Activated B cell treated with CpG ODN at 0.5 μM for 24 hours (primary cell): ENCODE measurements around the gene RFX7. TPM values are rescaled to one million over a fixed set of nuclear protein-coding genes. Genes with fewer than 3 reads are reported as not detected.

ENCODE experiments used
- ATAC-seq: fragments of 200-7000 bp; cut with Tn5 transposase; one replicate; pipeline ENCODE4 v1.10.0; 2021; ENCODE audit warnings: low read depth, mild to moderate bottlenecking, moderate library complexity
- CTCF ChIA-PET: fragments of 350-600 bp; sonication (Branson Sonifier 250); formaldehyde crosslinking; loops from one replicate; lab custom pipeline; 2021; ENCODE audit warnings: antibody characterized with exemption; lab: Charles Lee
- POLR2A ChIA-PET: fragments of 350-600 bp; sonication (Branson Sonifier 250); formaldehyde crosslinking; loops from one replicate; lab custom pipeline; 2021; ENCODE audit warnings: antibody characterized with exemption; lab: Charles Lee
- DNase-seq: peaks from one replicate; pipeline ENCODE4 v3.0.0; 2022
- H3K27ac Mint-ChIP-seq: one replicate; pipeline ENCODE4 v1.8.0; 2020; ENCODE audit warnings: mixed read lengths
- H3K27me3 Mint-ChIP-seq: one replicate; pipeline ENCODE4 v1.8.0; 2021; ENCODE audit warnings: mixed read lengths
- H3K36me3 Mint-ChIP-seq: one replicate; pipeline ENCODE4 v1.8.0; 2021; ENCODE audit warnings: low read depth, mixed read lengths
- H3K4me1 Mint-ChIP-seq: one replicate; pipeline ENCODE4 v1.8.0; 2021; ENCODE audit warnings: mixed read lengths
- H3K4me3 Mint-ChIP-seq: one replicate; pipeline ENCODE4 v1.8.0; 2020; ENCODE audit warnings: mild to moderate bottlenecking, mixed read lengths
- H3K9me3 Mint-ChIP-seq: one replicate; pipeline ENCODE4 v1.8.0; 2020; ENCODE audit warnings: mixed read lengths
- CTCF ChIP-seq: fragments of 200-600 bp; IDR thresholded peaks from one replicate; pipeline ENCODE4 v1.8.0; 2022; ENCODE audit warnings: antibody characterized with exemption, mild to moderate bottlenecking
- intact Hi-C: fragments of 100-400 bp; cut with micrococcal nuclease; formaldehyde crosslinking; loops from one replicate; pipeline ENCODE4 v1.15.1; 2024
- total RNA-seq: library from RNA; stranded (reverse); gene quantifications from 2 replicates; pipeline ENCODE4 v1.2.3, GENCODE V29; 2022

The RFX7 gene
- total RNA-seq, 1 donor from 2014 or later = 27.8 TPM

- ChIA-PET POLR2A (no interaction called here), CTCF (no interaction called here)
- Mint-ChIP-seq H3K9me3 (peaks cover 6% of the 10 kb centered on the region), H3K36me3 (no peaks in the 10 kb centered on the region), H3K4me3 (no peak overlapping the region), H3K27ac (no peak overlapping the region), H3K4me1 (peaks cover 12% of the 10 kb centered on the region), H3K27me3 (peaks cover 11% of the 10 kb centered on the region)
- no peak for DNase-seq
- no peak for TF ChIP-seq CTCF
- ATAC-seq = no peak
- intact Hi-C loops = no loop called here
Observed at GRCh38 chr15:56042031-56042430, 201.6 kb downstream of the RFX7 start.

- intact Hi-C loops = no loop called here
- ATAC-seq = no peak
- H3K9me3 Mint-ChIP-seq = peaks cover 6% of the 10 kb centered on the region
- H3K4me1 Mint-ChIP-seq = peaks cover 12% of the 10 kb centered on the region
- ChIA-PET CTCF (no interaction called here), POLR2A (no interaction called here)
- H3K27ac Mint-ChIP-seq = no peak overlapping the region
- no peaks in the 10 kb centered on the region for H3K36me3 Mint-ChIP-seq
- peaks cover 10% of the 10 kb centered on the region for H3K27me3 Mint-ChIP-seq
- no peak overlapping the region for H3K4me3 Mint-ChIP-seq
- DNase-seq = no peak
- no peak for TF ChIP-seq CTCF
Observed at GRCh38 chr15:56040081-56041035, 203.3 kb downstream of the RFX7 start.

- TF ChIP-seq CTCF = no peak
- Mint-ChIP-seq H3K9me3 (peaks cover 4% of the 10 kb centered on the region), H3K4me3 (no peak overlapping the region), H3K27me3 (peaks cover 10% of the 10 kb centered on the region), H3K36me3 (no peaks in the 10 kb centered on the region), H3K27ac (no peak overlapping the region), H3K4me1 (peaks cover 12% of the 10 kb centered on the region)
- DNase-seq = no peak
- ATAC-seq = no peak
- intact Hi-C loops = no loop called here
- ChIA-PET CTCF (no interaction called here), POLR2A (no interaction called here)
Observed at GRCh38 chr15:56038707-56039106, 205.0 kb downstream of the RFX7 start.

- peaks cover 10% of the 10 kb centered on the region for H3K27me3 Mint-ChIP-seq
- no peak overlapping the region for H3K4me3 Mint-ChIP-seq
- no peaks in the 10 kb centered on the region for H3K9me3 Mint-ChIP-seq
- peaks cover 8% of the 10 kb centered on the region for H3K4me1 Mint-ChIP-seq
- ChIA-PET POLR2A (no interaction called here), CTCF (no interaction called here)
- H3K27ac Mint-ChIP-seq = no peak overlapping the region
- no peaks in the 10 kb centered on the region for H3K36me3 Mint-ChIP-seq
- intact Hi-C loops = no loop called here
- DNase-seq (no peak), ATAC-seq (no peak)
- TF ChIP-seq CTCF = no peak
Observed at GRCh38 chr15:56038015-56038414, 205.7 kb downstream of the RFX7 start.

Other genes with a start within 250 kb of the RFX7 start
- gene TEX9, start 121.5 kb upstream of the RFX7 start, total RNA-seq = 29.7 and 31.3 TPM in 2 replicates
- 0.62 and 0.66 TPM in 2 replicates for gene MNS1, start 221.3 kb upstream of the RFX7 start, total RNA-seq